BE2C (cell line): Measurements from ENCODE around the gene PLSCR4.

Experiments used
- DNase-seq: peaks from one replicate; pipeline ENCODE4 v3.0.0-alpha.2; 2020
- H3K27me3 ChIP-seq: fragments of 250-450 bp; sonication (Bioruptor Pico); 2 replicates; pipeline ENCODE4 v1.5.1; 2020; ENCODE audit warnings: mild to moderate bottlenecking
- H3K36me3 ChIP-seq: fragments of 250-450 bp; sonication (Bioruptor Pico); 2 replicates; pipeline ENCODE4 v1.5.1; 2020; ENCODE audit warnings: mild to moderate bottlenecking
- H3K4me1 ChIP-seq: fragments of 250-450 bp; sonication (Bioruptor Pico); 2 replicates; pipeline ENCODE4 v1.5.1; 2020
- H3K4me3 ChIP-seq: 2 replicates; pipeline ENCODE4 v1.5.1; 2011; ENCODE audit warnings: low read depth, low read length
- H3K9me3 ChIP-seq: fragments of 250-450 bp; sonication (Bioruptor Pico); 2 replicates; pipeline ENCODE4 v1.5.1; 2020
- CTCF ChIP-seq: IDR thresholded peaks from 2 replicates; pipeline ENCODE4 v1.5.1; 2012; ENCODE audit warnings: mild to moderate bottlenecking, low read depth, low read length

The PLSCR4 gene

DNA sequence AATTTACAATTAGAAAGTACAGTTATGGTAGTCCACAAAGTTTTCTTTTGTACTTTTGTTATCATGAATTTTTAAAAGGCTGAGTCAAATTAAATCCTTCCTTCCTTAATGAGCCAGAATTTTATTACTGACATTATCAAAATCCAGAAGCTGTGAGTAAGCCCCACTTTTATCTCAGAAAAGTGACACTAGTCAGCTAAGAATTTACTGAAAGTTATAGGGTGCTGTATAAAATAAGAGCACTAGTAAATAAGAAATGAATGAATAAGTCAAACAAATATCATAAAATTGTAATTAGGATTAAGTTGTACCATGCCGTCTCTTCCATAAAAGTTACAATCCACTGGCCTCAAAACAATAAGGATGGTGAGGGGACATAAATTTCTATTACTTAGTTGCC lies 105.3 kb downstream of the PLSCR4 start:
- DNase-seq = no peak
- H3K36me3 ChIP-seq = no peaks in the 10 kb centered on the region
- no peaks in the 10 kb centered on the region; the same call in 1 of the 2 replicates for H3K27me3 ChIP-seq
- no peak overlapping the region for H3K4me3 ChIP-seq
- no peaks in the 10 kb centered on the region for H3K9me3 ChIP-seq
- no peaks in the 10 kb centered on the region for H3K4me1 ChIP-seq
- no peak for TF ChIP-seq CTCF

DNA sequence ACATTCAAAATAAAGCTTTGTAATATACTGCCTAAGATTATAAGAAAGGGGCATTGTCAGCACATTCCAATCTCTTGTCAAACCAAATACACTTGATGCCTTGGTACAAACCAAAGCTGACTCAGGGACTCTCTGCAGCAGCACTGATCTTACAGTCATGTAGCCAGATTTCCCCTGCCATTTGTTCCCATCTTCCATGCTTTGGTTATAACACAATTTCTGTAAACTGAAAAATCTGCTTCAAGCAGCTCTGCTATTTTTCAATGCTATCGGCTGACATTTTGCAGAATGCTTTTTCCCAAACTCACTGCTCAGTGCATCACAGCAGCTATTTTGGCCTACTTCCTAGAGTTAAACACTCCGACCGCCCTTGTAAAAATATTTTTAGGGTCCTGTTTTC lies 108.1 kb downstream of the PLSCR4 start:
- H3K9me3 ChIP-seq = no peaks in the 10 kb centered on the region
- TF ChIP-seq CTCF = no peak
- no peaks in the 10 kb centered on the region for H3K36me3 ChIP-seq
- no peak overlapping the region for H3K4me3 ChIP-seq
- no peaks in the 10 kb centered on the region; the same call in 1 of the 2 replicates for H3K27me3 ChIP-seq
- no peak for DNase-seq
- no peaks in the 10 kb centered on the region for H3K4me1 ChIP-seq
